Hematopoietic multipotent progenitor cell (in vitro differentiated cells): ENCODE data around the gene PAN3. TPM values are rescaled to one million over a fixed set of nuclear protein-coding genes. Genes with fewer than 3 reads are reported as not detected.
"Not testable (repeated sequence)": the region's sequence is repeated elsewhere in the genome, so short reads cannot be mapped to it uniquely, and the experiment has no call there.

Experiments used
- DNase-seq, 3 donors: peaks; one replicate each; pipeline ENCODE4 v3.0.0-alpha.2; 2011 to 2015; ENCODE audit warnings: low read depth in 2 of 3, low spot score in 2 of 3
- total RNA-seq: library from RNA; depleted of rRNA; stranded (reverse); fragments of >200 nt; gene quantifications from one replicate; pipeline ENCODE4 v1.2.3, GENCODE V29; 2012

The PAN3 gene
- 50.4 TPM for total RNA-seq

DNA sequence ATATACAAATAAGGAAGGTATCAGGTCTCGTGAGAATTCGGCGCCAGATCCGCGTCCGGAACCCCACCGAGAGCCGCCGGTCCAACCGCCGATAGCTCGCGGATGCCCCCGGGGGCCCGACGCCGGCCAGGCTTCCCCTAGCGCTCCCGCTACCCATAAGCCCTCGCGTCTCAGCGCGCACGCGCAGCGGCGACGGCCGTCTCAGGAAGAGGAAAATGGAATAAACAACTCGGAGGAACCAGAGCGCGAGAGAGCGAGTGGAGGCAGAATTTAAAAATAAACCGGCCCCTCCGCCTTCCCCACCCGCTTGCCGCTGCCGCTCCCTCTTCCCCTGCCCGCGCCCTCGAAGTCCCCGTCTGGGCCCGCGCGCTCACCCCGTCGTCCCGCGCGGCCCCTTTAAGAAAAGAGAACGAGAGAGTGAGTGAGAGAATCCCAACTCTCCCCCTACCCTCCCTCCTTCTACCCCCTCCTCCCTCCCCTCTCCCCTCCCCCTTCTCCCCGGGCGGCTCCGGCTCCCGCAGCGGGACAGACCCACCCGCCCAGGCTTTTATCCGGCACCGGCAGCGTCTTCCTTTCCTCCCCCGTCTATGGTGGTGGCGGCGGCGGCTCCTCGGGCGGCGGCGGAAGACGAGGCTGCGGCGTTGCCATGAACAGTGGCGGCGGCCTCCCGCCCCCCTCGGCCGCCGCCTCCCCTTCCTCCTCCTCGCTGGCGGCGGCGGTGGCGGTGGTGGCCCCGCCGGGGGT, at the start of gene PAN3:
Gene PAN3 (plus strand): TSS at position 534 of the 744 bp plus-strand sequence. CDS start 113 bp downstream, at position 647.
- peak; percentile 85 to 98 (median 97) for DNase-seq

DNA sequence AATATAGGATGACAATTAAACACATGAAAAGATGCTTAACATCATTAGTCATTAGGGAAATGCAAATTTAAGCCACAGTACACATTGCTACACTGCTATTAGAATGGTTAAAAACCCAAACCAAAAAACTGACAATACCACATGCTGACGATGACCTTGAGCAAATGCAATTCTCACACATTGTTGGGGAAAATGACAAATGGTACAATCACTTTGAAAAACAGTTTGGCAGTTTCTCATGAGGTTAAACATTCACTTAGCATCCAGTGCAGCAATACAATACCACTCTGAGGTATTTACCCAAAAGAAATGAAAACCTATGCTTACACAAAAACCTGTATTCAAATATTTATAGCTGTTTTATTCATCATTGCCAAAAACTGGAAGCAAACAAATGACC, 49.3 kb upstream of the PAN3 start:
- no peak for DNase-seq

- no peak for DNase-seq
These were observed 45.9 kb upstream of the PAN3 start for GRCh38 chr13:28092431-28092830.

GRCh38 chr13:28093881-28094280, 44.5 kb upstream of the PAN3 start:
- DNase-seq, result peak in 2 of 3 donors; percentile 61 to 78

DNA sequence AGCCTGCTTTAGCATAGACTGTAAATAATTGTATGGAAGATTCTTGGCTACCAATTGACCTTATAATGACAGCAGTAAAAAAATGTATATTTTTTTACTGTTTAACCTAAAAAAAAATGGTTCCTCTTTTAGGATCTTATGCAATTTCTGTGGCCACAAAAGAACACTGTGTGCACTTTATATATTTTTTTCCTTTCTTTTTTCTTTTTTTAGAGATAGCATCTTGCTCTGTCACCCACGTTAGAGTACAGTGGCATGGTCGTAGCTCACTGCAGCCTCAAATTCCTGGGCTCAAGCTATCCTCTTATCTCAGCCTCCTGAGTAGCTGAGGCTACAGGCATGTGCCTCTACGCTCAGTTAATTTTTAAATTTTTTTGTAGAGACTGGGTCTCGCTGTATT, 44.0 kb upstream of the PAN3 start:
- peak in 2 of 3 donors; percentile 56 to 86 for DNase-seq

DNA sequence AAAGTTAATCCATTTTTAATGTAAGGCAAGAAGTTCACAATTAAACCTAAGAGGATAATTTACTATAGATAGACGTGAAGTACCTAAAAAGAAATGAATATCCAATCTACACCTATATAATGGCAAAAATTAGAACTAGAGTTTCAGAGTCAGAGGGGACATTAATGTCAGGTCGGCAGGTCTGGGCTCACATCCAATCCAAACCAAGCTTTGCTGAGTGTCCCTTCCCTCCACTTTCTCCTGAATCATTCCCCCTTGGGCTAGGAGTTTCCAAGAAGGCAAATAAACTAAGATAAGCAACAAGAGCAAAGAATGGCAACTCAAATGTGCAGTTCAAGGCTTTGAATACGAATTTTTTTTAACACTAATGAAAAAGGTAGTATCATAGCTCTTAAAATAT, 40.8 kb upstream of the PAN3 start:
- no peak for DNase-seq

DNA sequence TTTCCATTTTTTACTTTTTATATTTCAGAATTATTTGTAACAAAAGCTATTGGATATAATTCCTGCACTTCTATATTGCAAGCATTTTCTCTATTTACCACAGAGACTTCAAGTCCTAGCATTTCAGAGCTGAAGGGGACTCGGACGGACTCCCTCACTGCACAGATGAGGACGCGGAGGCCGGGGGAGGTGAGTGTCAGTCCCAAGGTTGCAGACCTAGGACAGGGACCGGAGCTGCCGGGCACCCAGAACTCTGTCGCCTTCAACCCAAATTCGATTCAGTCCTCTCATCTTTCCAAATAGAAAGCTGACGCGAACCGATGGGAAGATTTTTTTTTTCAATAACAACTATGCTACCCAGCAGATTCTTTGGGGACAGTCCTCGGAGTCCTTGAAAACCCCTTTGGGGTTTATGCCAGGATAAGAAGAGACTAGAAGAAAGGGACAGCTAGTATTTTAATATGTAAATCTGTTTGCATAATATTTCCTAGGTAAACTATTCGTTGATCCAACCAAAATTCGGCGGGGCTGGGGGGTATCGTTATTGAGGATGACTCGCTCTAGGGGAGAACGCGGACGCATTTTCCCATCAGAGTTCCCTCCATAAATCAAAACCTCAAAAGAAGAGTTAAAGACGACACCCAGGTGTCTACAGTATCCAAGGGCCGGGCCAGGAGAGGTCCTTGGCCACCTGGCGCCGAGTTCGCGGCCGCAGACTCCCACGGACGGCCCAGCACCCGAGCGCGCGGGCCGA, 38.8 kb upstream of the PAN3 start:
- DNase-seq, result peak in 1 of 3 donors; percentile 21

- peak in 2 of 3 donors; percentile 97 to 98 for DNase-seq
These were observed 37.9 kb upstream of the PAN3 start, which contains the start of gene FLT3 for GRCh38 chr13:28100150-28101121. Gene FLT3 (minus strand): TSS chr13:28100576. CDS start chr13:28100510, 66 bp downstream.

DNA sequence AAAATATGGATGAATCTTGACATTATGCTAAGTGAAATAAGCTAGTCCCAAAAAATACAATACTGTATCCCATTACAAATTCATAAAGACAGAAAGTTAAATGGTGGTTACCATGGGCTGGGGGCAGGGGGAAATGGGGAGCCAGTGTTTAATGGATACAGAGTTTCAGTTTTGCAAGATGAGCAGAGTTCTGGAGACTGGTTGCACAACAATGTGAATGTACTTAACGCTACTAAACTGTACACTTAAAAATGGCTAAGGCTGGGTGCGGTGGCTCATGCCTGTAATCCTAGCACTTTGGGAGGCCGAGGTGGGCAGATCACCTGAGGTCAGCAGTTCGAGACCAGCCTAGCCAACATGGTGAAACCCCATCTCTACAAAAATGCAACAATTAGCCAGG, 36.5 kb upstream of the PAN3 start:
- DNase-seq, result not testable (repeated sequence)

- DNase-seq, result no peak
These were observed 31.4 kb upstream of the PAN3 start for GRCh38 chr13:28106976-28107375.

DNA sequence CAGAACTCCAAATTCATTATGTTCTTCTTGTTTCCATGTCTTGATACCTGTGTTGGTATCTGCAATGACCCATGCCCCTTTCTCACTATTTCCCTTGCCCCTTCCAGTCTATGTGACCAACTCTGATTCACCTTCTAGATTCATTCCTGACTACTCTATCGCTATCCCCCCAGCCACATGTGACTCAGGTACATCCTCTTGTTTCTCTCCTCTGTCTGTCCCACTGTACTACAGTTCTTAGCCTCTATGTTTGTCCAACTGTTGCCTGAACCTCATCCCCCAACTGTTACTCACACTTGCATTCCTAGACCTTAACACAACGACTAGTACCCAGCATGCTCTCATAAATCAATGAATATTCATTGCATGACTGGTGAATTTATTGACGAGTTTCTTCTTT, 27.9 kb upstream of the PAN3 start:
- no peak for DNase-seq

DNA sequence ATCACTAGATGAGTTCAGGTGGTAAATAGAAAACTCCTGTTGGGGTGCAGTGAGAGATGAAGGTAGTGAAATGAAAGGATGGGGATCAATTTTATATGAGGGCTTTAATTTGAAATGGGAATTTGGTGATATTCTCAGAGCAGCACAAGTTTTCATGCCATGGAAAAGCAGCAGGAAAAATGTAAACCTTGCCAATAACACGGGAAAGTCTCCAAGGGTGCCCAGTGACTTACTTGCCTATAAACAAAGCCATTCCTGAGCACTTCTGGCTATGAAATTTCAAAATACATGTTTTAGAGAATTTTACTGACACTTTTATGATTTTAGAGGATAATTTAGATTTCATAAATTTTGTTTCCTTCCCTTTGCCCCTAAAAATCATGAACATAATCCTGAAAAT, 21.6 kb upstream of the PAN3 start:
- no peak for DNase-seq

DNA sequence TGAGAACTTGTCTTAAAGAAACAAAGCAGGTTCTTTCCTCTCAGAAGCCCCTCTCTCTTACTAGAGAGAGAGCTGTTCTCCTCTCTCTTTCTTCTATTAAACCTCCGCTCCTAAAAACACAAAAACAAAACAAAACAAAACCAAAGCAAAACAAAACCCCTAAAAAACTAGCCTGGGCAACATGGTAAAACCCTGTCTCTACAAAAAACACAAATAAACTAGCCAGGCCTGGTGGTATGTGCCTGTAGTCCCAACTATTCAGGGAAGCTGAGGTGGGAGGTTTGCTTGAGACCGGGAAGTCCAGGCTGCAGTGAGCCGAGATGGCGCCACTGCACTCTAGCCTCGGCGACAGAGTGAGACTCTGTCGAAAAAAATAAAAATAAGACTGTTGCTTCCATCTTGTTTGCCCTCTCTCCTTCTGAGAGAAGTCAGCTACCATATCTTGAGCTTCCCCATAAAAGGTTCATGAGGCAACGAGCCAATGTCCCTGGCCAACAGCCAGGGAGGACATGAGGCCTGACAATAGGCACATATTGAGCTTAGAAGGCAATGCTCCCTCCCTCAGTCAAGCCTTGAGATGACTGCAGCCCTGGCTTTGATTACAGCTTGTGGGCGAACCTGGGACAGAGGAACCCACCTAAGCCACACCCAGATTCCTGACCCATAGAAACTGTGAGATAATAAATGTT, 20.5 kb upstream of the PAN3 start:
- peak in 1 of 3 donors; percentile 32 for DNase-seq

GRCh38 chr13:28120317-28120716, 18.0 kb upstream of the PAN3 start:
- no peak for DNase-seq

DNA sequence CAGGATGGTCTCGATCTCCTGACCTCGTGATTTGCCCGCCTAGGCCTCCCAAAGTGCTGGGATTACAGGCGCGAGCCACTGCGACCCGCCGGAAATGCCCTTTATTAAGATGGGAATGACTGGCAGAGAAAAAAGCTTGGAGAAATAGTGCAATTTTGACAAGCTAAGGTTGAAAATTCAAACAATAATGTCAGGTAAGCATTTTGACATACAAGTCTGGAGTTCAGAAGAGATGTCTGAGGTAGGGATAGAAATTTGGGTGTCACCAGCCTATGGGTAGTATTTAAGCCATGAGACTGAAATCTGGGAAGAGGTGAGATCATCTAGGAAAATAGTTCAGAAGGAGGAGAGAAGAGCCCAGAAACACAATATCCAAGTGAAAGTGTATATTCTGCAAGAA, 17.1 kb upstream of the PAN3 start:
- DNase-seq, result no peak

DNA sequence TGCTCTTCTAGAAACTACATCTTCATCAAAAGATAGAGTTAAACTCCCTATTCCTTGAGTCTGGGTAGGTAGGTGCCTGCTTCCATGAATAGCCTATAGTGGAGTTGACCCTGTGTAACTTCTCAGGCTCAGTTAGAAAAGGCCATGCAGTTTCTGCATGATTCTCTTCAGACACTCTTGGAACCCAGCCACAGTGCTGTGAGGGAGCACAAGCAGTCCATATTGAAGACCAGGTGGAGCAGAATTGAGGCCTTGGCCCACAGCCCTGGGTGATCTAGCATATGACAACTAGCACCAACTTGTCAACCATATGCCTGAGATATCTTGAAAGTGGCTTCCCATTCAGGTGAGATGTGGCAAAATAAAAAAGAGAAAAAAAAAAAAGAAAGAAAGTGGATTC, 10.3 kb upstream of the PAN3 start:
- no peak for DNase-seq

DNA sequence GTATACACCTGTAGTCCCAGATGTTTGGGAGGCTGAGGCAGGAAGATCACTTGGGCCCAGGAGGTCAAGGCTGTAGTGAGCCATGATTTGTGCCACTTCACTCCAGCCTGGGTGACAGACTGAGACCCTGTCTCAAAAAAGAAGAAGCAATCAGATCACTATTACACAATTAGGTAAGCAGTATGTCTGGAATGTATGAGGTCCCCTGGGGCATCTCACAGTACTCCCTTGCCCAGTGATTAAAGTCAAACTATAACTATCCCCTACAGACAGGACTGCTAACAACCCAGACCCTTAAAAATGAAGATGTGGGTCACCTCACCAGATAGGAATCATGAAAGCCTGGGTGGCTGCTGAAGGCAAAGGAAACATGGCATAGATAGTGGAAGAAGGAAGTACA, 9.4 kb upstream of the PAN3 start:
- DNase-seq, result no peak

DNA sequence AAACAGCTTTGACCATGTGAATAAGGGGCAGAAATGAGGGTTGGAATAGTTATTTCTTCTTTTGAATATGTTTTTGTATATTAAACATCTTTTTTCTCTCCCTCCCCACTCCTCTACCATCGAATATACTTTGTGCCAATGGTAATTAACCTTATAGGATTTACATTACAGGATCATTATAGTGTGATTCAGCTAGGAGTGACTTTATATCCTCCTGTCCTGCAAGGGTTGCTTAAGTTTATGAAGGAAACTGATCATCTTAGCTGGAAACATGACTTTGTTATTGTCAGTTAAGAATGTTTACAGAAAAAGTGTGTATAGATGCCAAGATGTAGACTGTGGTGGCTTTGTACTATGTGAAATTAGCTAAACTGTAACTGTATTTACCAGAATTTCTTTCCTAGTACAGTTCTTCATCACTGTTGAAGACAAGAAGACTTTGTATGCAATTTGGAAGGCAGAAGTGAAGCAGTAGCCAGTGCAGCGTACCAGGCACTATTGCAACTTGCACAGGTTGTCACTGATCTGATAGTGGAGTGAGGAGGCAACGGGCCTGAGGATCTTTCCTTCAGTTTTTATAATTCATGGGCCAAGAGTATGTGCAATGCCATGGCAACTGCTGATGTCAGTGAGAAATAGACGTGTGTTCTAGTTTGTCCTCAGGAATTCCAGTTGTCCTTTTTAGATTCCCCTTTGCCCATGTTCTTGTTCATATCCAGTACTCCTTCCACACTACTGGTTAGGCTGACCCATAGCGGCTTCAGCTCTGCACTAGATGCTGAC, 8.2 kb upstream of the PAN3 start:
- no peak for DNase-seq

DNA sequence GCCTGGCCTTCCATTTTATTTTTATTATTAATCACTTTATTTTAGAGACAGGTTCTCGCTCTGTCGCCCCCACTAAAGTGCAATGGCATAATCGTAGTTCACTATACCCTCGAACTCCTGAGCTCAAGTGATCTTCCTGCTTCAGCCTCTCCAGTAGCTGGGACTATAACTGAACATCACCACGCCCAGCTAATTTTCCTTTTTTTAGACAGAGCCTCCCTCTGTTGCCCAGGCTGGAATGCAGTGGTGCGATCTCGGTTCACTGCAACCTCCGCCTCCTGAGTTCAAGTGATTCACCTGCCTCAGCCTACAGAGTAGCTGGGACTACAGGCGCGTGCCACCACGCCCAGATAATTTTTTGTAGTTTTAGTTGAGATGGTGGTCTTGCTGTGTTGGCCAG, 6.7 kb upstream of the PAN3 start:
- DNase-seq, result no peak
